GM12891 (cell line): ENCODE data around the gene KCNK5.

Experiments used
- DNase-seq: peaks from one replicate; pipeline ENCODE4 v3.0.0; 2011; ENCODE audit warnings: low spot score; ENCODE audit not compliant: insufficient read length
- FAIRE-seq: peaks from 2 replicates; lab custom pipeline; 2011; peaks lifted over from hg19 to GRCh38; lab: Jason Lieb, UNC
- PAX5 ChIP-seq: IDR thresholded peaks from 2 replicates; pipeline ENCODE4 v1.6.1; 2011; ENCODE audit warnings: low read length, moderate library complexity, mild to moderate bottlenecking; ENCODE audit not compliant: insufficient read depth, severe bottlenecking
- POLR2A ChIP-seq: IDR thresholded peaks from 2 replicates; pipeline ENCODE4 v1.6.1; 2011; ENCODE audit warnings: low read depth, low read length, control low read depth
- POLR2AphosphoS5 ChIP-seq: IDR thresholded peaks from 2 replicates; pipeline ENCODE4 v1.6.1; 2011; ENCODE audit warnings: low read depth, low read length, control low read depth
- POU2F2 ChIP-seq: IDR thresholded peaks from 2 replicates; pipeline ENCODE4 v1.6.1; 2011; ENCODE audit warnings: low read depth, mild to moderate bottlenecking, control low read depth, low read length, moderate library complexity
- SPI1 ChIP-seq: IDR thresholded peaks from 2 replicates; pipeline ENCODE4 v1.6.1; 2011; ENCODE audit warnings: low read depth, low read length, control low read depth
- TAF1 ChIP-seq: IDR thresholded peaks from 2 replicates; pipeline ENCODE4 v1.6.1; 2011; ENCODE audit warnings: low read depth, low read length, control low read depth

KCNK5 gene

DNA sequence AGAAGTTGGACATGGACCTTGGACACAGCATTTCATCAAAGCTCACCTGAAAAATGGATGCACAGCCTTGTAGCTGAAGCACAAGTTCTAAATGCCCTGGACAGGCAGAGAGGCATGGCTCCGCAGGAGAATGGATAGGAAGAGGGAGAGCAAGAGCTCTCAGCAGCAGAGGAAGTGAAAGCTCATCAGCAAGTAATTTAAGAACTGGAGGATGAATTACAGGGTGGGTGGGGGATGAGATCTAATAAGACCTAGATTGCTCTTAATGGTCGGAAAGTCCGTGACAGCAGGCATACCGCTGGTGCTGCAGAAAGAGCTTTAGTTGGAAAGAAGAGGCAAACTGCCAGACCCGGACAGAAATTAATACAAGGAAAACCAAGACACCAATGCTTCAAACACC, 77.0 kb downstream of the KCNK5 start:
- FAIRE-seq: no peak
- no peak for TF ChIP-seq POU2F2
- no peak for TF ChIP-seq PAX5
- TF ChIP-seq TAF1: no peak
- TF ChIP-seq SPI1: peak; percentile 56
- TF ChIP-seq POLR2A: no peak

GRCh38 chr6:39151211-39151610, 78.1 kb downstream of the KCNK5 start:
- DNase-seq (no peak), FAIRE-seq (no peak)
- TF ChIP-seq PAX5: no peak
- no peak for TF ChIP-seq SPI1

More for the DNA sequence above, 77.0 kb downstream of the KCNK5 start:
- DNase-seq: no peak

DNA sequence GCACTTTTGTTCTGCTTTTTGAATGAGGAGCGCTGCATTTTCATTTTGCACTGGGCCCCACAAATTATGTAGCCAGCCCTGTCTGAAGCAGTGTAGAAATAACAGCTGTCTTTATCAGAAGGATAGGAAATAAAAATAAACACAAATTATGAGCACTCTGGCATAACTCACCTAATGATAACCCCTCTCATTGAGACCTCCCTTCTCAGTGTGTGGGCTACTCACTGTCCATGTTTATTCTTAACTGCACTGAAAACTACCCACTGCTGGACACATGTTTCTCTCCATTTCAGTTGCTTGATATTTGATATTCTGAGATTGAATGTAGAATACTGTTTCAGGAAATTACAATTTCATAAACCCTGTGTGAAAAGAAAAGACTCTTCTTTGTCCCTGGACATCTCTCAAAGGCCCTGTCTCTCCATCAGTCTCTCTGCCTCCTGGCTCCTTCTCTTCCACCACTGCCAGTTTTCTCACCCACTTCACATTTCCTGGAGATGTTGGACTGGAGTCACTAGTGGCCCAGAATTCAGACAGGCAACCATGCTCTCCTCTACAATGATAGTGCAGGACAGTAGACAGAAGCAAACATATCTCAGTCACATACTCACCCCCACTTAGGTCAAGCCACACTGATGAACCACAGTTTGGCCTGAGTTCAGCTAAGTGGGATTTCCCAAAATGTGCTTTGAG, 84.6 kb downstream of the KCNK5 start:
- TF ChIP-seq PAX5 (no peak), SPI1 (no peak), POLR2AphosphoS5 (no peak), POLR2A (no peak), TAF1 (no peak), POU2F2 (no peak)
- DNase-seq: no peak
- FAIRE-seq: no peak

- DNase-seq (no peak), FAIRE-seq (no peak)
- TF ChIP-seq POLR2AphosphoS5 (no peak), PAX5 (no peak), POLR2A (no peak), SPI1 (no peak), TAF1 (no peak), POU2F2 (no peak)
Measured at GRCh38 chr6:39143238-39143930, 85.9 kb downstream of the KCNK5 start.

- no peak for DNase-seq
- TF ChIP-seq PAX5: no peak
- TF ChIP-seq SPI1: no peak
- TF ChIP-seq TAF1: no peak
- TF ChIP-seq POLR2AphosphoS5: no peak
- TF ChIP-seq POLR2A: no peak
- no peak for TF ChIP-seq POU2F2
- FAIRE-seq: no peak
Measured at GRCh38 chr6:39140556-39141167, 88.6 kb downstream of the KCNK5 start.
